ENCODE results near the gene CDK15.

The CDK15 gene

DNA sequence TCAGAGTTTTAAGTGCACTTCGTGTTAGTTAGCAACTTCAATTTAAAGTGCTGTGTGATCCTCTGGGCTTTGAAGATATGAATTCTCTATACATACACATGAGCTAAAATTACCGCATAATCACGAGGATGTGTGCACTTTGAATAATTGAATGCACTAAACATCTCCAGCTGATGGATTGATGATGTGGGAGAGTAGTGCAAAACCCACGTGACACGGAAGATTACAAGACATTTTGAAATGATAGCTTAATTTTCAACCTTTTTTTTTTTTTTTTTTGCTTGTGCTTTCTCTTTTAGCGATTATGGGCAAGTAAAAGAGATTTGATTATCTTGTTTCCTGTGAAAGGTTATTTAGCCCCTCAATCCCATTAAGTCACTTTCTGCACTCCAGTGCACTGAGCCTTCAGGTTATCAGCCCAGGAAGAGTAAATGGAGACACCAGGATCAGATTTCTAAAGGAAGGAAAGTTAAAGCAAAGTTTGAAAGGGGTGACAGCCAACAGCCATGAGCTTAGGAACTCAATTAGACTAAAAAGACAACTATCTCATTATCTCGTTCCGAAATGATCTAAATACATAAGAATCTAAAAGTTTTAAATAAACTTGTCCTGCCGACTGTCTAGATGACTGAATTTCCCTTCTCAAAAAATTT, 81.6 kb downstream of the CDK15 start:
- no peak overlapping the region for H3K4me3 ChIP-seq (ENCODE audit: low read depth, low read length)
- TF ChIP-seq CTCF (IDR thresholded peaks at IDR 0.05; ENCODE audit: control insufficient read depth, extremely low read depth, insufficient read depth), result no peak
- DNase-seq (ENCODE audit: low read depth), result no peak

DNA sequence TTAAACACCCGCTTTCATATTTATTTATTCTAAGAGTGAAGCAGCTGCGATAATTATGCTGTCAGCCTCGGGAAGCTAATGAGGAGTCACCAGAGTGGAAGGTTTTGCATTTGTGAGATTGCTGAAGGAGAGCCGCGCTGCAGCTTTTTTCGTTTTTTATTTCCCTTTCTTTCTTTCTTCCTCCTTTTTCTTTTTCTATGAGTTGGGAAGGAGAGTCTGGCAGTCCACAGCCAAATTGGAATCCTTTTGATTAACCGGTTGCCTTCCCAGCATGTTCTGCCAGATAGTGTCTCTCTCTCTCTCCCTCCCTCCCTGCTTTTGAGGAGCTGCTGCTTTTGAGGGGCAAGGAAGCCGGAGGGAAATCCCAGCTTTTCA, 82.1 kb downstream of the CDK15 start:
- no peak for TF ChIP-seq CTCF (IDR thresholded peaks at IDR 0.05; ENCODE audit: control insufficient read depth, extremely low read depth, insufficient read depth)
- DNase-seq (ENCODE audit: low read depth), result no peak
- no peak overlapping the region for H3K4me3 ChIP-seq (ENCODE audit: low read depth, low read length)

DNA sequence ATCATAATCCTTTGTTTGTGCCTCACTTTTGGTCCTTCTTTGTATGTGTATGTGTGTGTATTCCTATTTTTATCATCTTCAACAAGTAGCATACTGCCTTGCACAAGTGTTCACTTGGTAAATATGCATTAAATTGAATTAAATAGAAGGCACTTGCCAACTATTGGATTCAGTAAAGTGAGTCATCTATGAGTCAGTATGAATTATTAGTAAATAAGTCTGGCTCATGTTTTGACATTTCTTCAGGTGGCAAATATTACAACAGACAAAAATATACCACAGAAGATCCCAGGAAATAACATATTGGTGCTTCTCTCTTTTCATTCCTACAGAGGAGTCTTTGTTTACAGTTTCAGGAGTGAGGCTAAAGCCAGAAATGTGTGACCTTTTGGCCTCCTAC, 84.1 kb downstream of the CDK15 start:
- TF ChIP-seq CTCF (IDR thresholded peaks at IDR 0.05; ENCODE audit: control insufficient read depth, extremely low read depth, insufficient read depth), result no peak
- DNase-seq (ENCODE audit: low read depth), result no peak
- H3K4me3 ChIP-seq (ENCODE audit: low read depth, low read length), result no peak overlapping the region

DNA sequence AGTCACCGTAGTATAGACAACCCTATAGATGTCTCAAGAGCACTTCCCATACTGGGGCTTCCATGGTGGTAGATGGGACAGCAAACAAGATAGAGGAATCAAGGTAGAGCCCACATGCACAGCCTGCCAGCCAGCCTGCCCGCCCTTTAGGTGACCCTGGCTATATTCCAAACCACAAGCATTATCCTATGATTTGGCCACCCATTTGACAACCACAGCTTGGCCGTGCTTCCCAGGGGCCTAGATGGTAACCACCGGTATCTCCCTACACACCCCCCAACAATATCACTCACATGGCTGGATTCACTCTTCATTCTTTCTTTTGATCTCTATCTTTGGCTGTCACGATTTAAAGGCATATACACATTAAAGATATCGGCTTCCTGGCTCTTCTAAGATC, 85.3 kb downstream of the CDK15 start:
- DNase-seq (ENCODE audit: low read depth), result no peak
- no peak overlapping the region for H3K4me3 ChIP-seq (ENCODE audit: low read depth, low read length)
- TF ChIP-seq CTCF (IDR thresholded peaks at IDR 0.05; ENCODE audit: control insufficient read depth, extremely low read depth, insufficient read depth), result no peak

DNA sequence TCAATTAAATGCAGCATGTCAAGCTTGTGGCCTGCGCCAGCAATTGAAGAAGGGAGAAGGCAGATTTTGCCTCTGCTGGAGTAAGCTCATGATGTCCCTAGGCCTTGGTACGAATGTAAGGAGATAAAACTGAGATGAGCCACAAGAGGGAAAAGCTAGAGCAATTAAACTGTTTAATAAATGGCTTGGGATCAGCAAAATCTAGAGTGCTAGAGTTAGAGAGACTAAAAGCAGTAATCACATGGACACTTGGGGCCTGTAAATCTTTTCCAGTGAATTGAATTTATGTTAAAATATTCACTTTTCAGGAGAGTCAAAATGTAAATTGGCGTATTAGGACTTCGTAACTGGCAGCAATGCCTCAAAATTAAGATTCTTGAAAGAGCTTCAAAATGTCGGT, 86.2 kb downstream of the CDK15 start:
- no peak for TF ChIP-seq CTCF (IDR thresholded peaks at IDR 0.05; ENCODE audit: control insufficient read depth, extremely low read depth, insufficient read depth)
- DNase-seq (ENCODE audit: low read depth), result no peak
- H3K4me3 ChIP-seq (ENCODE audit: low read depth, low read length), result no peak overlapping the region

DNA sequence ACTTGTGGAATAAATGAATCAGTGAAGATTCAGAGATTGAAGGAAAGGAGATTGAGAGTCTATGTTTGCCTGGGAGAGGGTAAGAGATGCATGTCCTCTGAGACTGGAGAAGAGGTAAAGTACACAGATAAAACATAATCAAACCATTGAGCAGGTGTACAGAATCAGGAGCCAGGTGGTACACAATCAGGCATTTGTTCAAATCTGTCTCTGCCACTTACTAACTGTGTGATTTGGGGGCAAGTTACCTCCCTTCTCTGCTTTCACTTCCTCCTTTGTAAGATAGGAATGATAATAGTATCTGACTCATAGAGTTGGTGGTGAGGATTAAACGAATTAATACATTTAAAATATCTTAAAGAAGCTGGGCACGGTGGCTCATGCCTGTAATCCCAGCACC, 94.0 kb downstream of the CDK15 start:
- no peak for TF ChIP-seq CTCF (IDR thresholded peaks at IDR 0.05; ENCODE audit: control insufficient read depth, extremely low read depth, insufficient read depth)
- DNase-seq (ENCODE audit: low read depth), result no peak

GRCh38 chr2:201901786-201902185, 95.4 kb downstream of the CDK15 start:
- no peak for DNase-seq (ENCODE audit: low read depth)
- no peak overlapping the region for H3K4me3 ChIP-seq (ENCODE audit: low read depth, low read length)
- TF ChIP-seq CTCF (IDR thresholded peaks at IDR 0.05; ENCODE audit: control insufficient read depth, extremely low read depth, insufficient read depth), result no peak

More for the DNA sequence above, 94.0 kb downstream of the CDK15 start:
- no peak overlapping the region for H3K4me3 ChIP-seq (ENCODE audit: low read depth, low read length)

Measured in LNCaP clone FGC (cell line).